DOHH2 (cell line): ENCODE results near the gene PLEKHG7.

ENCODE experiments used
- CTCF ChIP-seq: fragments of 200-600 bp; sonication (generic); IDR thresholded peaks from one replicate; pipeline ENCODE4 v1.5.1; 2014; ENCODE audit warnings: antibody characterized with exemption, mild to moderate bottlenecking, low read depth, low read length; ENCODE audit not compliant: poor library complexity, severe bottlenecking
- EZH2phosphoT487 ChIP-seq: fragments of 200-600 bp; sonication (generic); IDR thresholded peaks from 2 replicates; pipeline ENCODE4 v1.6.1; 2017; ENCODE audit warnings: borderline replicate concordance, mild to moderate bottlenecking, antibody characterized with exemption, low read length, moderate library complexity, mixed read lengths

GRCh38 chr12:92743026-92743425 lies 40.2 kb downstream of the PLEKHG7 start:
- TF ChIP-seq CTCF: no peak
- TF ChIP-seq EZH2phosphoT487: no peak
